ENCODE results near the gene RIPOR2.
A peak's percentile ranks its signal among the peaks of the same experiment; 100 is the strongest.
"Not testable (repeated sequence)": the region's sequence is repeated elsewhere in the genome, so short reads cannot be mapped to it uniquely, and the experiment has no call there.

Gene RIPOR2

DNA sequence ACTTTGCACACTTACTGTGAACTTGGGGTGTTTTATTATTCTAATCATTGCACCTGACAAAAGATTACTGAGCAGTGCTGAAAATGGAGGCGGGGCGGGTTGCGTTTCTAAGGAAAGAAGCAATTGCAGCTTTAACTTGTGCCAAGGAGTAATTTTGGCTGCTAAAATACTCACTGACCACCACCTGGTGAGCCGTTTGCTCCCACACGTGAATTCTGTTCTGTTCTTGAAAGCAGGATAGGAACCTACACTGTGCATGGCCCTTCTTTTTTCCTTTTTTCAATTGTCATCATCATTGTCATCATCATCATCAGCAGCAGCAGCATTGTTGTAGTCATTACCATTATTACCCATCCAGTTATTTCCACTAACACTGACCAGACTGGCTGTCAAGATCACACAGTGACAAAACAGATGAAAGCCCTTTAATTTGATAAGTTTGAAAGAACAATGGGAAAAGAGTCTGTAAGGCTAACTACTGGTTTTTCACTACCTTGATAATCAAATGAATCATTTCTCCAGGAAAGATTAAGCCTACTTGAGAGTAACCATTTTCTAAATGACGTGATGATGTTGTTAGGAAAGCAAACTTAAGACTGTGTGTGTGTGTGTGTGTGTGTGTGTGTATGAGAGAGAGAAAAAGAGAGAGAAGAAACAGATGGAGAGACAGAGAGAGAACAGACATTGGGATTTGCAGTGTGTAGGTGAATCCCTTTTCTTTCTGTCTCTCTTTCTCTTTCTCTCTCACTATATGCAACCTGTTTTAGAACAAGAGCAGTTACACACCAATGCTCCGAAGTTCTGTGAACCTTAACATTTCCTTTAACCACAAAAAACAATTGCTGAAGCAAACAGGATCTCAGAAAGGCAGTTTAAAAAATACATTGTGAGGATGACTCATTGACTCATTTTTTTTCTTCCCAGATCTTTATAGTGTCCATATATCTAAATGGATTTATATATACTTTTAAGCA, 3.8 kb downstream of the RIPOR2 start:
- TF ChIP-seq CTCF (conservative IDR thresholded peaks at IDR 0.05; ENCODE audit: low read length), result no peak
- no peak overlapping the region for H3K4me3 ChIP-seq (ENCODE audit: low read length)
- DNase-seq (ENCODE audit: low read depth), result no peak

- no peak overlapping the region for H3K4me3 ChIP-seq (ENCODE audit: low read length)
- no peak for TF ChIP-seq CTCF (conservative IDR thresholded peaks at IDR 0.05; ENCODE audit: low read length)
- peak; percentile 24 for DNase-seq (ENCODE audit: low read depth)
These were observed 4.5 kb downstream of the RIPOR2 start for GRCh38 chr6:24931296-24931695.

DNA sequence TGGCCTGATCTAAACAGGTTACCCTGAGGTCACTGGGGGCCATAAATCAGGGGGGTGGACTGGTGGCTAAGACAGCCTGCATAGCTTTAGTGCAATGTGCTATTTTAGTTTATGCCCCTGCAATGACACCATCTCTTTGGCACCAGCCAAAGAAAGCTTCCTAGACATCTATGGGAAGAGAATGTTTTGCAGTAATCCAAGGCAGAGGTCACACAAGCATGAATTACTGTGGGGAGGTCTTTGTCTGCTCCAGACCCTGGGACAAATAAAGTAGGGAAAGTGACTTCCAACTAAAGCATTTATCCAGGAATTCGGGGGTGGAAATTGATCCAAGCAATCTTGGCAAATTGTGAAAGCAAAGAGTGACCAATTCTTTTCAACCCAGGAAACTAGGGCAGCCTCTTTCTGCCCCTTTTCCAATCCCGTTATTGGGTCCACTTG, 5.3 kb downstream of the RIPOR2 start:
- no peak overlapping the region for H3K4me3 ChIP-seq (ENCODE audit: low read length)

GRCh38 chr6:24929242-24929641, 6.5 kb downstream of the RIPOR2 start:
- no peak overlapping the region for H3K4me3 ChIP-seq (ENCODE audit: low read length)
- DNase-seq (ENCODE audit: low read depth), result no peak
- no peak for TF ChIP-seq CTCF (conservative IDR thresholded peaks at IDR 0.05; ENCODE audit: low read length)

More for the DNA sequence above, 5.3 kb downstream of the RIPOR2 start:
- no peak for TF ChIP-seq CTCF (conservative IDR thresholded peaks at IDR 0.05; ENCODE audit: low read length)
- peak; percentile 76 for DNase-seq (ENCODE audit: low read depth)

- no peak for DNase-seq (ENCODE audit: low read depth)
- H3K4me3 ChIP-seq (ENCODE audit: low read length), result no peak overlapping the region
- no peak for TF ChIP-seq CTCF (conservative IDR thresholded peaks at IDR 0.05; ENCODE audit: low read length)
These were observed 7.6 kb downstream of the RIPOR2 start for GRCh38 chr6:24927985-24928745.

DNA sequence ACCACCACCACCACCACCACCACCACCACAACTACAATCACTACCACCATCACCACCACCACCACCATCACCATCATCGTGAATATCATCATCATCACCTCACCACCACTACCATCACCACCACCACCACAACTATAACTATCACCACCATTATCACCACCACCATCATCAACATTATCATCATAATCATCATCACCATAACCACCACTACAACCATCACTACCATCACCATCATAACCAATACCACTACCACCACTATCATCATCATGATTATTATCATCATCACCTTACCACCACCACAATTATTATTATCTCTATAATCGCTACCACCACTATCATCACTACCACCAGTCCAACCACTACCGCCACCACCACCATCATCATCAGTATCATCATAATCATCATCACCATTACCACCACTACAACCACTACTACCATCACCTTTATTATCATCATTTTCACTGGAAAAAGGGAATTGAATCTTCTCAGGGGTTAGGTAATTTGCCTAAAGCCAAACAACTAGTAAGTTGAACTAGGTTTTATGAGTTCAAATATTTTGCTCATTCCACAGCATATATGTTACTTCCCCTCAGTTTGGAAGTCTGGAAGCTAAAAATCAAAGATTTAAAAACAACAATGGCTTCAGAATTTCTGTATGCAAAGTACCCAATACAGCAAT, 8.3 kb downstream of the RIPOR2 start:
- no peak for TF ChIP-seq CTCF (conservative IDR thresholded peaks at IDR 0.05; ENCODE audit: low read length)
- H3K4me3 ChIP-seq (ENCODE audit: low read length), result no peak overlapping the region
- DNase-seq (ENCODE audit: low read depth), result no peak

- H3K4me3 ChIP-seq (ENCODE audit: low read length); DNase-seq (ENCODE audit: low read depth): not testable (repeated sequence)
These were observed 9.1 kb downstream of the RIPOR2 start for GRCh38 chr6:24926647-24927046.

All from AG10803 (cell line).